Stimulated activated CD8-positive, alpha-beta memory T cell treated with anti-CD3 and anti-CD28 coated beads, Interleukin-2, amount 100 ng/mL, for 1 hour (primary cell): ENCODE measurements around the gene C8A.

Source experiments
- DNase-seq, 2 donors: peaks; one replicate each; pipeline ENCODE4 v3.0.0-alpha.2; 2020; ENCODE audit warnings: low read depth in 2 of 2

Gene C8A

GRCh38 chr1:56854521-56855099 is at the start of gene C8A:
Gene C8A (plus strand): TSS chr1:56854797. CDS start chr1:56854902, 105 bp downstream.
- no peak for DNase-seq

GRCh38 chr1:56806804-56807203 is 47.8 kb upstream of the C8A start:
- DNase-seq, result no peak

GRCh38 chr1:56808410-56808809 is 46.2 kb upstream of the C8A start:
- DNase-seq, result no peak

GRCh38 chr1:56811331-56811730 is 43.3 kb upstream of the C8A start:
- DNase-seq, result no peak

- DNase-seq, result no peak
Observed at GRCh38 chr1:56814205-56814604, 40.4 kb upstream of the C8A start.

GRCh38 chr1:56816264-56816663 is 38.3 kb upstream of the C8A start:
- no peak for DNase-seq

- DNase-seq, result no peak
Observed at GRCh38 chr1:56816909-56817308, 37.7 kb upstream of the C8A start.

- DNase-seq, result no peak
Observed at GRCh38 chr1:56817716-56818463, 36.7 kb upstream of the C8A start.

- DNase-seq, result no peak
Observed at GRCh38 chr1:56819387-56819899, 35.2 kb upstream of the C8A start, which contains the start of gene FYB2. Gene FYB2 (minus strand): TSS chr1:56819404. CDS start chr1:56819290, 114 bp downstream.

GRCh38 chr1:56820755-56821461 is 33.7 kb upstream of the C8A start:
- peak in 1 of 2 donors; percentile 34 for DNase-seq

- no peak for DNase-seq
Observed at GRCh38 chr1:56821462-56821797, 33.2 kb upstream of the C8A start.

- no peak for DNase-seq
Observed at GRCh38 chr1:56824271-56824670, 30.3 kb upstream of the C8A start.

- DNase-seq, result no peak
Observed at GRCh38 chr1:56824938-56825337, 29.7 kb upstream of the C8A start.

GRCh38 chr1:56825436-56825835 is 29.2 kb upstream of the C8A start:
- DNase-seq, result no peak

GRCh38 chr1:56827711-56828110 is 26.9 kb upstream of the C8A start:
- DNase-seq, result no peak

- no peak for DNase-seq
Observed at GRCh38 chr1:56830052-56830451, 24.5 kb upstream of the C8A start.

- peak; percentile 32 to 45 for DNase-seq
Observed at GRCh38 chr1:56831871-56832693, 22.5 kb upstream of the C8A start.

GRCh38 chr1:56833088-56833487 is 21.5 kb upstream of the C8A start:
- no peak for DNase-seq

GRCh38 chr1:56834137-56834900 is 20.3 kb upstream of the C8A start:
- no peak for DNase-seq

GRCh38 chr1:56835657-56836056 is 18.9 kb upstream of the C8A start:
- no peak for DNase-seq

GRCh38 chr1:56836359-56836758 is 18.2 kb upstream of the C8A start:
- DNase-seq, result no peak
